MM.1S (cell line): ENCODE measurements around the gene TBC1D5.

ENCODE experiments used
- DNase-seq: peaks from one replicate; pipeline ENCODE4 v3.0.0-alpha.2; 2015
- H2AFZ ChIP-seq: fragments of 300-600 bp; sonication (generic); 2 replicates; pipeline ENCODE4 v1.6.0; 2016; ENCODE audit warnings: antibody characterized with exemption, low read length
- H3F3A ChIP-seq: fragments of 300-600 bp; sonication (generic); 2 replicates; pipeline ENCODE4 v1.6.1; 2016; ENCODE audit warnings: mild to moderate bottlenecking, antibody characterized with exemption, low read length, moderate library complexity, mixed read lengths; ENCODE audit not compliant: insufficient read depth
- H3K27ac ChIP-seq: fragments of 300-600 bp; sonication (generic); 2 replicates; pipeline ENCODE4 v1.5.1; 2016; ENCODE audit warnings: mild to moderate bottlenecking, low read length
- H3K27me3 ChIP-seq: fragments of 300-600 bp; sonication (generic); replicated peaks from 2 replicates; pipeline ENCODE4 v1.6.0; 2016; ENCODE audit warnings: low read length; ENCODE audit not compliant: insufficient read depth
- H3K36me3 ChIP-seq: fragments of 300-600 bp; sonication (generic); replicated peaks from 2 replicates; pipeline ENCODE4 v1.6.1; 2016; ENCODE audit warnings: mild to moderate bottlenecking, low read length, mixed read lengths; ENCODE audit not compliant: insufficient read depth
- H3K4me1 ChIP-seq: fragments of 300-600 bp; sonication (generic); 2 replicates; pipeline ENCODE4 v1.6.1; 2016; ENCODE audit warnings: low read length, mixed read lengths
- H3K4me2 ChIP-seq: fragments of 300-600 bp; sonication (generic); 2 replicates; pipeline ENCODE4 v1.6.0; 2016; ENCODE audit warnings: low read depth, low read length
- H3K4me3 ChIP-seq: fragments of 300-600 bp; sonication (generic); 2 replicates; pipeline ENCODE4 v1.5.1; 2016; ENCODE audit warnings: low read length, mixed read lengths
- H3K79me2 ChIP-seq: fragments of 300-600 bp; sonication (generic); 2 replicates; pipeline ENCODE4 v1.6.1; 2016; ENCODE audit warnings: mixed run types, low read length, mixed read lengths
- H3K9ac ChIP-seq: fragments of 300-600 bp; sonication (generic); 2 replicates; pipeline ENCODE4 v1.6.1; 2016; ENCODE audit warnings: low read length, mixed read lengths
- H3K9me2 ChIP-seq: fragments of 300-600 bp; sonication (generic); replicated peaks from 2 replicates; pipeline ENCODE4 v1.6.1; 2016; ENCODE audit warnings: mild to moderate bottlenecking, low read length, mixed read lengths; ENCODE audit not compliant: insufficient read depth
- H3K9me3 ChIP-seq: fragments of 300-600 bp; sonication (generic); replicated peaks from 2 replicates; pipeline ENCODE4 v1.6.1; 2016; ENCODE audit warnings: mild to moderate bottlenecking, low read length, mixed read lengths; ENCODE audit not compliant: insufficient read depth
- H4K20me1 ChIP-seq: fragments of 300-600 bp; sonication (generic); 2 replicates; pipeline ENCODE4 v1.6.1; 2016; ENCODE audit warnings: mild to moderate bottlenecking, low read length, moderate library complexity, mixed read lengths; ENCODE audit not compliant: insufficient read depth
- CTCF ChIP-seq: fragments of 300-600 bp; sonication (generic); IDR thresholded peaks from 2 replicates; pipeline ENCODE4 v1.5.1; 2016; ENCODE audit warnings: antibody characterized with exemption, low read length, mixed read lengths
- EZH2 ChIP-seq: fragments of 300-600 bp; sonication (generic); optimal IDR thresholded peaks from 2 replicates; pipeline ENCODE3; 2017; ENCODE audit warnings: low read depth, mild to moderate bottlenecking, antibody characterized with exemption, low read length, mixed read lengths
- EZH2phosphoT487 ChIP-seq: fragments of 300-600 bp; sonication (generic); IDR thresholded peaks from 2 replicates; pipeline ENCODE4 v1.6.1; 2018; ENCODE audit warnings: antibody characterized with exemption, low read length

The TBC1D5 gene

DNA sequence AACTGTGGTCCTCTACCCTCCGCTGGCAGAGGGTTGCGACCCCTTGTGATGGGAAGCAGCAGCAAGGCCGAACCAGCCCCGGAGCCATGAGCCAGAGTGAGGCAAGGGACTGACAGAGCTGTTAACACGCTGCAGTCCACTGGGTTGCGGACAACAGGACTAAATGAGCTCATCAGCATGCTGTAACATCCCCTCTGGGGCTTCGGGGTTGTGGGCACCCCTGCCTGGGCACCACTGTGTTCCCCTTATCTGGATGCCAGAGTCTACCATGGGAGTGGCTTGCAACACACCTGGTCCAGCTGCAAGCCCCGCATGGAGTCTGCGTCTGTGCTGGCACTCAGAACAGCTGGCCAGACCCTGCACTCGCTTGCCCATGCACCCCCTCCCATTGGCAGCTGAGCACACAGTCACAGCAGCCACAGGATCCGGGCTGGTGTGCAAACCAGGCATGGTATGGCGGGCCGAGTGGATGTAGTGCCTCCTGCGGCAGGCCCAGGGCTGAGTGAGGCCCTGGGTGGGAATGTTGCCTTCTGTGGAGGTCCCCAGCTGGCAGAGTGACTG lies 453.5 kb downstream of the TBC1D5 start:
- Histone ChIP-seq H2AFZ (no peak overlapping the region), H3K27ac (no peak overlapping the region), H3K4me2 (no peak overlapping the region), H4K20me1 (no peaks in the 10 kb centered on the region), H3K9ac (no peak overlapping the region), H3K4me1 (no peaks in the 10 kb centered on the region), H3K27me3 (no peaks in the 10 kb centered on the region), H3K9me2 (no peaks in the 10 kb centered on the region), H3K36me3 (no peaks in the 10 kb centered on the region), H3K9me3 (no peaks in the 10 kb centered on the region), H3F3A (no peaks in the 10 kb centered on the region), H3K4me3 (no peak overlapping the region), H3K79me2 (no peaks in the 10 kb centered on the region)
- no peak for DNase-seq
- TF ChIP-seq EZH2phosphoT487, result no peak
- TF ChIP-seq CTCF, result no peak
- TF ChIP-seq EZH2, result no peak

DNA sequence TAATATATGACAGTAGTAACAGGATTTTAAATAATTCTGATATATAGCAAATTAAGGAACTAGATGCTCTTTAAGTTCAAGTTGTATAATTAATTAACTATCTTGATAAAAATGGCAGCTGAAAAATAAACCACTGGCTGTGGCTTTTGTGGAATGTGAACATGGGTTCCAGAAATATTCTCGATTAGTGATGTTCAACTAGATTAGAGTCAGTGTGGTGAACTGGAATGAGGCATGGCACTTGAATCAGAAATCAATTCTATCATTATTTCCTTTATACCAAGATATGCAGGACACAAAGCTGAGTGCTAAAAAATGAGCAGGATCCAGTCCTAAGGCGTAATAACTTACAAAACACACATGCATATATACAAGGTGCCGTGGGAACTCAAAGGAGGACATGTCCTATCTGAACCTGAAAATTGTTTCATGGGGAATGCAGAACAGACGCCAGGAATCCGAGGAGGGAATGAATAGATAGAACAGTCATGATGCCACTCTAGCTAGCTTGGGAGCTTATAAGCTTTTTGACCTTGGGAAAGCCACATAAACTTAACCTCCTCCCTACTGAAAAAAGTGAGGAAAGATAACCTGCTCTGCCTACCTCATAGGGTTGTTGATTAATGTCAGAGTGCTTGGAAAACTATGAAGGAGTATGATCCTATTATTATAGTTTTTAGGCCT lies 455.3 kb downstream of the TBC1D5 start:
- TF ChIP-seq EZH2, result no peak
- TF ChIP-seq CTCF, result no peak
- no peak for TF ChIP-seq EZH2phosphoT487
- no peaks in the 10 kb centered on the region for H3K9me2 ChIP-seq
- H3K27ac ChIP-seq, result no peak overlapping the region

DNA sequence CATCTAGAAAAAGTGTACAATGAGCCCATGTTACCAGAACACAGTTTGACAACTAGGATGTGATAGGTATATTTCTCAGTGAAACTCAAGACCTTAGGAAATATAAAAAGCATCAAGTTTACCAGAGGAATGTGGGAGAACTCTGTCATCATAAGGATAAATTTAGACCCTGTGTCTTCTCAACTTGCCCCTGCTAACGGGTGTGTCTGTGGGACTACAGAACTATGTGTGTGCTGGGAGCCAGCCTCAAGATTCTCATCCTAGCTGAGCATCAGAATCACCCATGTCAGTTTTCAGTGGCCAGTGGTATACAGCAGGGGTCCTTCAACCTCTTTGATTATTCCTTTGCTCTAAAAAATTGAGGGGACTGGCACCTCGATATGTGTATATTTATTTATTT lies 464.4 kb downstream of the TBC1D5 start:
- Histone ChIP-seq H3F3A (no peaks in the 10 kb centered on the region), H3K27ac (no peak overlapping the region), H3K4me2 (no peak overlapping the region), H3K36me3 (no peaks in the 10 kb centered on the region), H3K79me2 (no peaks in the 10 kb centered on the region), H3K27me3 (no peaks in the 10 kb centered on the region), H3K9ac (no peak overlapping the region), H2AFZ (no peak overlapping the region), H3K4me1 (no peaks in the 10 kb centered on the region), H4K20me1 (no peaks in the 10 kb centered on the region), H3K9me3 (no peaks in the 10 kb centered on the region), H3K4me3 (no peak overlapping the region), H3K9me2 (no peaks in the 10 kb centered on the region)
- no peak for DNase-seq
- no peak for TF ChIP-seq EZH2phosphoT487
- TF ChIP-seq EZH2, result no peak
- no peak for TF ChIP-seq CTCF

More for the DNA sequence above, 455.3 kb downstream of the TBC1D5 start:
- H2AFZ ChIP-seq, result no peak overlapping the region
- DNase-seq, result no peak
- H3F3A ChIP-seq, result no peaks in the 10 kb centered on the region
- no peaks in the 10 kb centered on the region for H3K79me2 ChIP-seq
- no peaks in the 10 kb centered on the region for H3K9me3 ChIP-seq
- H3K36me3 ChIP-seq, result no peaks in the 10 kb centered on the region
- H3K4me1 ChIP-seq, result no peaks in the 10 kb centered on the region
- H4K20me1 ChIP-seq, result no peaks in the 10 kb centered on the region
- H3K4me3 ChIP-seq, result no peak overlapping the region
- H3K9ac ChIP-seq, result no peak overlapping the region
- no peaks in the 10 kb centered on the region for H3K27me3 ChIP-seq
- H3K4me2 ChIP-seq, result no peak overlapping the region
